Hepatocyte (in vitro differentiated cells): ENCODE data around the gene MACROD2.

Experiments used
- CTCF ChIP-seq: fragments of 200-600 bp; sonication (generic); IDR thresholded peaks from 2 replicates; pipeline ENCODE4 v1.5.1; 2016; ENCODE audit warnings: antibody characterized with exemption, mild to moderate bottlenecking; ENCODE audit not compliant: poor library complexity
- EZH2 ChIP-seq: fragments of 200-600 bp; sonication (generic); IDR thresholded peaks from 2 replicates; pipeline ENCODE4 v1.6.1; 2016; ENCODE audit warnings: antibody characterized with exemption, mild to moderate bottlenecking, borderline replicate concordance

- TF ChIP-seq CTCF (no peak), EZH2 (no peak)
Measured at GRCh38 chr20:14955399-14955798, 960.1 kb downstream of the MACROD2 start.
